Endothelial cell of umbilical vein (primary cell): ENCODE data around the gene GIPR. TPM values are rescaled to one million over a fixed set of nuclear protein-coding genes. Genes with fewer than 3 reads are reported as not detected.

Experiments
- BruUV-seq: library from RNA; stranded (reverse); fragments of 400-500 nt; replicated peaks from 2 replicates; lab custom pipeline; 2021; lab: Mats Ljungman, UMichigan
- CTCF ChIA-PET: fragments of 300-600, 350-600 bp; sonication (Branson Sonifier 250); formaldehyde crosslinking; loops from one replicate; lab custom pipeline; 2021; ENCODE audit warnings: antibody characterized with exemption, inconsistent platforms; lab: Charles Lee
- POLR2A ChIA-PET: fragments of 300-600, 350-600 bp; sonication (Branson Sonifier 250); formaldehyde crosslinking; loops from one replicate; lab custom pipeline; 2021; ENCODE audit warnings: antibody characterized with exemption, inconsistent platforms; lab: Charles Lee
- DNase-seq: peaks from one replicate; pipeline ENCODE4 v3.0.0-alpha.2; 2011; ENCODE audit warnings: low read depth, low spot score
- FAIRE-seq: peaks from 2 replicates; lab custom pipeline; 2011; peaks lifted over from hg19 to GRCh38; lab: Jason Lieb, UNC
- H2AFZ ChIP-seq: 2 replicates; pipeline ENCODE4 v1.6.0; 2012; ENCODE audit warnings: low read depth, low read length, control low read depth, inconsistent platforms
- H3K27ac ChIP-seq: 2 replicates; pipeline ENCODE4 v1.5.1; 2011; ENCODE audit warnings: low read depth, mild to moderate bottlenecking, control low read depth, low read length, moderate library complexity; ENCODE audit not compliant: insufficient read depth
- H3K27me3 ChIP-seq, 2 experiments: 2 replicates each; pipeline versions ENCODE4 v1.6.0 to v1.6.1; 2011; ENCODE audit warnings: low read length in 2 of 2, mixed read lengths in 1 of 2; ENCODE audit not compliant: control insufficient read depth in 2 of 2, insufficient read depth in 2 of 2
- H3K36me3 ChIP-seq, 2 experiments: 2 replicates in 1 of 2; 3 replicates in 1 of 2; pipeline ENCODE4 v1.5.1; 2011; ENCODE audit warnings: low read length in 2 of 2, mild to moderate bottlenecking in 1 of 2, moderate library complexity in 1 of 2; ENCODE audit not compliant: control insufficient read depth in 2 of 2, insufficient read depth in 2 of 2; ENCODE audit errors: extremely low read depth in 1 of 2
- H3K4me1 ChIP-seq: 3 replicates; pipeline ENCODE4 v1.5.1; 2011; ENCODE audit warnings: mild to moderate bottlenecking, low read length; ENCODE audit not compliant: control insufficient read depth, insufficient read depth; ENCODE audit errors: extremely low read depth
- H3K4me2 ChIP-seq: 2 replicates; pipeline ENCODE4 v1.6.1; 2011; ENCODE audit warnings: low read length, control low read depth, mixed read lengths; ENCODE audit not compliant: insufficient read depth
- H3K4me3 ChIP-seq, 3 experiments: fragments of 200-600 bp in 1 of 3; sonication (generic), shearing (Covaris generic) in 1 of 3; replicated peaks in 1 of 3; 2 replicates each; pipeline ENCODE4 v1.5.1; 2011 to 2016; ENCODE audit warnings: control low read depth in 3 of 3, low read length in 3 of 3, mild to moderate bottlenecking in 2 of 3, inconsistent platforms in 1 of 3, low read depth in 1 of 3, moderate library complexity in 1 of 3; ENCODE audit not compliant: insufficient read depth in 1 of 3
- H3K79me2 ChIP-seq: 2 replicates; pipeline ENCODE4 v1.6.0; 2012; ENCODE audit warnings: low read length, inconsistent platforms; ENCODE audit not compliant: control insufficient read depth, insufficient read depth
- H3K9ac ChIP-seq: replicated peaks from 2 replicates; pipeline ENCODE3; 2011; ENCODE audit warnings: low read length, control low read depth; ENCODE audit not compliant: insufficient read depth; ENCODE audit errors: extremely low read depth
- H3K9me1 ChIP-seq: replicated peaks from 3 replicates; pipeline ENCODE4 v1.6.0; 2011; ENCODE audit warnings: mild to moderate bottlenecking, low read length; ENCODE audit not compliant: control insufficient read depth, insufficient read depth; ENCODE audit errors: extremely low read depth
- H3K9me3 ChIP-seq: replicated peaks from 2 replicates; pipeline ENCODE4 v1.5.1; 2012; ENCODE audit warnings: low read length, inconsistent platforms; ENCODE audit not compliant: control insufficient read depth, insufficient read depth
- H4K20me1 ChIP-seq: replicated peaks from 2 replicates; pipeline ENCODE3; 2011; ENCODE audit warnings: mild to moderate bottlenecking, low read length; ENCODE audit not compliant: control insufficient read depth, insufficient read depth; ENCODE audit errors: extremely low read depth
- FOS ChIP-seq: IDR thresholded peaks from 2 replicates; pipeline ENCODE4 v1.6.1; 2011; ENCODE audit warnings: mild to moderate bottlenecking, low read length, moderate library complexity, borderline replicate concordance; ENCODE audit not compliant: insufficient read depth
- GATA2 ChIP-seq: IDR thresholded peaks from 2 replicates; pipeline ENCODE4 v1.7.0; 2011; ENCODE audit warnings: low read depth, mild to moderate bottlenecking, moderate library complexity, mixed read lengths, low read length; ENCODE audit not compliant: insufficient read length, insufficient read depth
- JUN ChIP-seq: IDR thresholded peaks from 2 replicates; pipeline ENCODE4 v1.6.1; 2011; ENCODE audit warnings: borderline replicate concordance, low read depth; ENCODE audit not compliant: insufficient read length, insufficient read depth
- MYC ChIP-seq: IDR thresholded peaks from one replicate; pipeline ENCODE4 v1.6.1; 2011; ENCODE audit warnings: mild to moderate bottlenecking, low read depth, low read length
- POLR2A ChIP-seq: IDR thresholded peaks from 2 replicates; pipeline ENCODE4 v1.6.1; 2012; ENCODE audit warnings: low read depth, mild to moderate bottlenecking, control low read depth, low read length
- dilution Hi-C: fragments of 300-500 bp; cut with MboI; formaldehyde crosslinking; loops from one replicate; pipeline ENCODE4 v1.15.0; 2019; ENCODE audit warnings: low sequenced_read_pairs; ENCODE audit not compliant: extremely low pct_ligation_motif_present
- intact Hi-C: fragments of 100-400 bp; cut with micrococcal nuclease; formaldehyde crosslinking; loops from one replicate; pipeline ENCODE4 v1.10.0; 2022
- polyA plus RNA-seq, 4 experiments: library from polyadenylated mRNA; depleted of rRNA in 3 of 4; stranded (reverse) in 3 of 4; unstranded in 1 of 4; fragments of >200 nt; gene quantifications; 2 replicates each; pipeline versions ENCODE4 v1.2.1 to v1.2.3, GENCODE V29; 2011 to 2012; ENCODE audit warnings: missing spikeins in 1 of 4
- total RNA-seq: library from RNA; stranded (reverse); gene quantifications from 2 replicates; pipeline ENCODE4 v1.2.3, GENCODE V29; 2021
- TF ChIP-seq, protein P1 (sequence below), 2 donors: IDR thresholded peaks; 1 replicate in 1 of 2; 2 replicates in 1 of 2; pipeline ENCODE4 v1.5.1; 2011; ENCODE audit warnings: low read length in 2 of 2, mild to moderate bottlenecking in 2 of 2, moderate library complexity in 2 of 2, control low read depth in 1 of 2, inconsistent platforms in 1 of 2, low read depth in 1 of 2; ENCODE audit not compliant: insufficient read depth in 1 of 2; ENCODE audit errors: extremely low read depth in 1 of 2

GIPR gene
- total and polyA plus RNA-seq, 2 donors (not counting 3 experiments of a cell fraction or from before 2014, with no cell fraction given), result not detected

DNA sequence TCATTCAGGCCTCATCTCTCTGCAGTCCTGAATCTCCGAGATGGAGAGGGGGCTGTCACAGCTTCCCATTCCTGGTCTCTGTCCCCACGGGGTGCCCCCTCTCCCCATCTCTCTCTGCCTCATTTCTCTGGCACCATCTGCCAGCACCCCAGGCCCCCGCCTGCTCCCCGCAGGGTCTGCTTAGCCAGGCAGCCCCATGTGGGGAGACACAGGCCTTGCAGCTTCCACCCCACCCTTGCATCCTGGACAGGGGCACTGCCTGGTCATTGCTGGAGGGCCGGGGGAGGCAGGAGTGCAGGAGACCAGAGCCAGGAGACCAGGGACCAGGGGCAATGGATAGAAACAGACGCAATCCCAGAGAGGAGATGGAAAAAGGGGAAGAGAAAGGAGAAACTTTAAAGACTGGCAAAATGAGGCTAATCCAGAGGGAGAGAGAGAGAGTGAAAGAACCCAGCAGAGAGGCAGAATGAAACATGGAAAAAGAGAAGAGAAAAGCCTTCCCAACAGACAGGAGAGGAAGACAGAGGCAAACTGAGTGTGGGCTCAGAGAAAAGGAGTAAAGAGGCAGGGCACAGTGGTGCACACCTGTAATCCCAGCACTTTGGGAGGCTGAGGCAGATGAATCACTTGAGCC is 8.8 kb upstream of the GIPR start:
- no peak overlapping the region for H3K4me2 ChIP-seq
- no peak overlapping the region for H3K4me3 ChIP-seq
- TF ChIP-seq JUN (no peak), MYC (no peak), GATA2 (no peak), POLR2A (no peak)
- POLR2A ChIA-PET, result no interaction called here
- H3K27ac ChIP-seq, result no peak overlapping the region
- H3K9me3 ChIP-seq, result no peaks in the 10 kb centered on the region
- peaks cover 0 to 7% of the 10 kb centered on the region in 2 experiments for H3K27me3 ChIP-seq
- no peaks in the 10 kb centered on the region for H4K20me1 ChIP-seq
- CTCF ChIA-PET, result interaction anchor here (1.0 to 1.1 kb wide), 2 partner anchors 16 to 18 kb away, joined by 3 read pairs; no protein-coding TSS in a partner anchor
- dilution Hi-C loops (no loop called here), intact Hi-C loops (no loop called here)
- no TSS peak for BruUV-seq
- H3K79me2 ChIP-seq, result no peaks in the 10 kb centered on the region
- no peaks in the 10 kb centered on the region for H3K4me1 ChIP-seq
- FAIRE-seq (no peak), DNase-seq (no peak)
- no peak overlapping the region for H3K9ac ChIP-seq
- no peak overlapping the region for H2AFZ ChIP-seq
- no peaks in the 10 kb centered on the region for H3K9me1 ChIP-seq
- no peaks in the 10 kb centered on the region for H3K36me3 ChIP-seq

DNA sequence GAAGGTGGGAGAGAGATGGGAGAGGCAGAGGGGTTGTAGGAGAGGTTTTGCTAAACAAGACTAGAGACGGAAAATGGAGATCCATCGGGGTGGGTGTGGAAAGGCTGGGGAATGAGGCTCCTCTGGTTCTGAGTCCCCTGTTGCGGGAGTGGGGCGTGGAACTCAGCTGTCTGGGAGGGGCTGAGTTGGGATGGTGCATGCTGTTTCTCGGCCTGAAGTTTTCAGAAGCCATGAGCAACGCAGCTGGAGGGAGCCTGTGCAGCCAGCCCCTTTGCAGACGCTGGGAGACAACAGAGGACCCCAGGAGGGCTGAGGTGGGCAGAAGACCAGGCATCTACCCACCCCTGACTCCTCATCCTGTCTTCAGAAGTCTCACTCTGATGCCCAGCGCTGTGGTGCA is 7.4 kb upstream of the GIPR start:
- Histone ChIP-seq H4K20me1 (no peaks in the 10 kb centered on the region), H3K27ac (no peak overlapping the region), H3K4me3 (no peak overlapping the region), H3K9me1 (no peaks in the 10 kb centered on the region), H3K79me2 (no peaks in the 10 kb centered on the region), H2AFZ (no peak overlapping the region), H3K9me3 (no peaks in the 10 kb centered on the region), H3K9ac (no peak overlapping the region), H3K4me1 (no peaks in the 10 kb centered on the region), H3K36me3 (no peaks in the 10 kb centered on the region), H3K27me3 (peaks cover 0 to 7% of the 10 kb centered on the region in 2 experiments), H3K4me2 (no peak overlapping the region)
- DNase-seq, result no peak
- no TSS peak for BruUV-seq
- dilution Hi-C loops, result no loop called here
- intact Hi-C loops, result no loop called here
- ChIA-PET CTCF (interaction anchor here (0.7 kb wide), 1 partner anchor 70 kb away, joined by 3 read pairs; the partner anchor contains the start of gene FBXO46), POLR2A (no interaction called here)
- no peak for FAIRE-seq
- TF ChIP-seq, protein P1, sequence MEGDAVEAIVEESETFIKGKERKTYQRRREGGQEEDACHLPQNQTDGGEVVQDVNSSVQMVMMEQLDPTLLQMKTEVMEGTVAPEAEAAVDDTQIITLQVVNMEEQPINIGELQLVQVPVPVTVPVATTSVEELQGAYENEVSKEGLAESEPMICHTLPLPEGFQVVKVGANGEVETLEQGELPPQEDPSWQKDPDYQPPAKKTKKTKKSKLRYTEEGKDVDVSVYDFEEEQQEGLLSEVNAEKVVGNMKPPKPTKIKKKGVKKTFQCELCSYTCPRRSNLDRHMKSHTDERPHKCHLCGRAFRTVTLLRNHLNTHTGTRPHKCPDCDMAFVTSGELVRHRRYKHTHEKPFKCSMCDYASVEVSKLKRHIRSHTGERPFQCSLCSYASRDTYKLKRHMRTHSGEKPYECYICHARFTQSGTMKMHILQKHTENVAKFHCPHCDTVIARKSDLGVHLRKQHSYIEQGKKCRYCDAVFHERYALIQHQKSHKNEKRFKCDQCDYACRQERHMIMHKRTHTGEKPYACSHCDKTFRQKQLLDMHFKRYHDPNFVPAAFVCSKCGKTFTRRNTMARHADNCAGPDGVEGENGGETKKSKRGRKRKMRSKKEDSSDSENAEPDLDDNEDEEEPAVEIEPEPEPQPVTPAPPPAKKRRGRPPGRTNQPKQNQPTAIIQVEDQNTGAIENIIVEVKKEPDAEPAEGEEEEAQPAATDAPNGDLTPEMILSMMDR (IDR thresholded peaks at IDR 0.05; ENCODE audit: extremely low read depth in 1 of 2, insufficient read depth in 1 of 2, low read depth in 1 of 2, low read length in 2 of 2), result no peak
- no peak for TF ChIP-seq FOS
